SK-N-SH (cell line): Measurements from ENCODE around the gene TRPC4. TPM values are rescaled to one million over a fixed set of nuclear protein-coding genes. Genes with fewer than 3 reads are reported as not detected.

Experiments
- CTCF ChIA-PET: fragments of 300-600, 350-600 bp; formaldehyde crosslinking; extraction: SDS; loops from one replicate; lab custom pipeline; 2021; lab: Yijun Ruan, JAX
- POLR2A ChIA-PET: fragments of 350-600 bp; sonication (Branson Sonifier 250); formaldehyde crosslinking; extraction: SDS; loops from one replicate; lab custom pipeline; 2020; ENCODE audit warnings: antibody characterized with exemption, inconsistent platforms; lab: Yijun Ruan, JAX
- DNase-seq: peaks from one replicate; pipeline ENCODE4 v3.0.0; 2012
- H2AFZ ChIP-seq: fragments of 200-600 bp; sonication (generic); 2 replicates; pipeline ENCODE4 v1.8.1; 2016; ENCODE audit warnings: antibody characterized with exemption, mild to moderate bottlenecking, low read depth
- H3F3A ChIP-seq: fragments of 200-600 bp; sonication (generic); replicated peaks from 2 replicates; pipeline ENCODE3; 2016; ENCODE audit warnings: antibody characterized with exemption, mild to moderate bottlenecking; ENCODE audit not compliant: insufficient read depth
- H3K27ac ChIP-seq, 2 experiments: fragments of 200-500 bp in 1 of 2; fragments of 200-600 bp in 1 of 2; sonication (Bioruptor generic) in 1 of 2; sonication (generic), shearing (Covaris generic) in 1 of 2; 2 replicates each; pipeline versions ENCODE4 v1.5.1 to v1.6.1; 2014 to 2016; ENCODE audit warnings: low read depth in 2 of 2, inconsistent platforms in 1 of 2, low read length in 1 of 2, mild to moderate bottlenecking in 1 of 2, mixed read lengths in 1 of 2
- H3K27me3 ChIP-seq: fragments of 200-600 bp; sonication (generic), shearing (Covaris generic); 2 replicates; pipeline ENCODE4 v1.6.1; 2016; ENCODE audit warnings: mixed run types; ENCODE audit not compliant: insufficient read depth
- H3K36me3 ChIP-seq, 2 experiments: fragments of 200-500 bp in 1 of 2; fragments of 200-600 bp in 1 of 2; sonication (Bioruptor generic) in 1 of 2; sonication (generic) in 1 of 2; replicated peaks in 1 of 2; 2 replicates each; pipeline versions ENCODE3 to v1.5.1; 2014 to 2016; ENCODE audit warnings: low read length in 1 of 2, mild to moderate bottlenecking in 1 of 2; ENCODE audit not compliant: insufficient read depth in 2 of 2, control insufficient read depth in 1 of 2
- H3K4me1 ChIP-seq, 2 experiments: fragments of 200-500 bp in 1 of 2; fragments of 200-600 bp in 1 of 2; sonication (Bioruptor generic) in 1 of 2; sonication (generic), shearing (Covaris generic) in 1 of 2; 2 replicates each; pipeline versions ENCODE4 v1.5.1 to v1.6.1; 2014 to 2016; ENCODE audit warnings: low read depth in 1 of 2, low read length in 1 of 2, mixed run types in 1 of 2; ENCODE audit not compliant: insufficient read depth in 2 of 2, control insufficient read depth in 1 of 2
- H3K4me2 ChIP-seq: fragments of 200-600 bp; sonication (generic), shearing (Covaris generic); 2 replicates; pipeline ENCODE4 v1.6.1; 2017; ENCODE audit warnings: mixed run types
- H3K4me3 ChIP-seq, 2 experiments: fragments of 200-500 bp in 1 of 2; fragments of 200-600 bp in 1 of 2; sonication (Bioruptor generic) in 1 of 2; sonication (generic), shearing (Covaris generic) in 1 of 2; 2 replicates each; pipeline versions ENCODE4 v1.5.1 to v1.8.1; 2014 to 2016; ENCODE audit warnings: low read depth in 2 of 2, inconsistent platforms in 1 of 2, low read length in 1 of 2, mild to moderate bottlenecking in 1 of 2, mixed read lengths in 1 of 2, moderate library complexity in 1 of 2
- H3K79me2 ChIP-seq: fragments of 200-600 bp; sonication (generic); 2 replicates; pipeline ENCODE4 v1.8.1; 2017; ENCODE audit warnings: mild to moderate bottlenecking; ENCODE audit not compliant: insufficient read depth
- H3K9ac ChIP-seq: fragments of 200-600 bp; sonication (generic); 2 replicates; pipeline ENCODE4 v1.6.1; 2017; ENCODE audit warnings: mixed run types
- H3K9me2 ChIP-seq: fragments of 200-600 bp; sonication (generic); 2 replicates; pipeline ENCODE4 v1.6.1; 2017; ENCODE audit warnings: mixed run types
- H3K9me3 ChIP-seq: fragments of 200-600 bp; sonication (generic); 2 replicates; pipeline ENCODE4 v1.6.1; 2017; ENCODE audit warnings: mixed run types, mild to moderate bottlenecking, moderate library complexity
- H4K20me1 ChIP-seq: fragments of 200-600 bp; sonication (generic); 2 replicates; pipeline ENCODE4 v1.6.1; 2017; ENCODE audit warnings: mild to moderate bottlenecking, mixed run types; ENCODE audit not compliant: insufficient read depth
- EP300 ChIP-seq, 2 experiments: IDR thresholded peaks; 2 replicates each; pipeline versions ENCODE4 v1.4.0 to v1.6.1; 2012; ENCODE audit warnings: borderline replicate concordance in 1 of 2, low read depth in 1 of 2, low read length in 1 of 2
- GABPA ChIP-seq: IDR thresholded peaks from 2 replicates; pipeline ENCODE4 v1.4.0; 2012; ENCODE audit warnings: low read depth, mild to moderate bottlenecking
- GATA2 ChIP-seq: sonication (generic); formaldehyde crosslinking; IDR thresholded peaks from 2 replicates; pipeline ENCODE4 v1.5.0; 2020; ENCODE audit warnings: mild to moderate bottlenecking, missing genetic modification reagents
- JUND ChIP-seq: IDR thresholded peaks from 2 replicates; pipeline ENCODE4 v1.4.0; 2012
- MXI1 ChIP-seq: IDR thresholded peaks from 2 replicates; pipeline ENCODE4 v1.6.1; 2012; ENCODE audit warnings: mild to moderate bottlenecking, low read depth, low read length, improper control_type of control experiment
- NFIC ChIP-seq: IDR thresholded peaks from 2 replicates; pipeline ENCODE4 v1.4.0; 2012; ENCODE audit warnings: borderline replicate concordance
- NRF1 ChIP-seq: IDR thresholded peaks from 2 replicates; pipeline ENCODE4 v1.6.1; 2012; ENCODE audit warnings: low read depth, mild to moderate bottlenecking, low read length
- RAD21 ChIP-seq: IDR thresholded peaks from 2 replicates; pipeline ENCODE4 v1.6.1; 2012; ENCODE audit warnings: mild to moderate bottlenecking, low read length
- RCOR1 ChIP-seq: fragments of 150-350 bp; IDR thresholded peaks from 2 replicates; pipeline ENCODE4 v1.6.1; 2017; ENCODE audit warnings: antibody characterized with exemption, low read length
- RFX5 ChIP-seq: IDR thresholded peaks from 2 replicates; pipeline ENCODE4 v1.6.1; 2012; ENCODE audit warnings: mild to moderate bottlenecking, improper control_type of control experiment, low read length
- RXRA ChIP-seq: IDR thresholded peaks from 2 replicates; pipeline ENCODE4 v1.4.0; 2012; ENCODE audit warnings: low read depth, mild to moderate bottlenecking, borderline replicate concordance
- SIN3A ChIP-seq: IDR thresholded peaks from 2 replicates; pipeline ENCODE4 v1.6.1; 2012; ENCODE audit warnings: low read depth, mild to moderate bottlenecking, low read length, moderate library complexity, borderline replicate concordance
- TAF1 ChIP-seq: IDR thresholded peaks from 2 replicates; pipeline ENCODE4 v1.6.1; 2012; ENCODE audit warnings: low read depth, mild to moderate bottlenecking, low read length, moderate library complexity, borderline replicate concordance
- YY1 ChIP-seq: IDR thresholded peaks from 2 replicates; pipeline ENCODE4 v1.4.0; 2012; ENCODE audit warnings: low read depth, mild to moderate bottlenecking
- WGBS: methylation state at CpG from one replicate; pipeline ENCODE4 v1.1.6; 2017; ENCODE audit warnings: low lambda C conversion rate; 5-methylcytosine and 5-hydroxymethylcytosine counted together
- polyA plus RNA-seq, 3 experiments: library from polyadenylated mRNA; depleted of rRNA; stranded (reverse); fragments of >200 nt; gene quantifications; 2 replicates each; pipeline ENCODE4 v1.2.3, GENCODE V29; 2012
- TF ChIP-seq, protein P1 (sequence below): IDR thresholded peaks from 2 replicates; pipeline ENCODE4 v1.4.0; 2012; ENCODE audit warnings: low read depth
- TF ChIP-seq, protein P2 (sequence below): fragments of 150-350 bp; IDR thresholded peaks from 2 replicates; pipeline ENCODE4 v1.6.1; 2016; ENCODE audit warnings: mild to moderate bottlenecking, low read depth, low read length
- TF ChIP-seq, protein P3 (sequence below): fragments of 200-600 bp; sonication (generic); IDR thresholded peaks from 2 replicates; pipeline ENCODE4 v1.6.1; 2017; ENCODE audit warnings: antibody characterized with exemption, mild to moderate bottlenecking, moderate library complexity
- TF ChIP-seq, protein P4 (sequence below): IDR thresholded peaks from 2 replicates; pipeline ENCODE4 v1.4.0; 2012; ENCODE audit warnings: low read depth, borderline replicate concordance
- TF ChIP-seq, protein P5 (sequence below): IDR thresholded peaks from 2 replicates; pipeline ENCODE4 v1.4.0; 2012; ENCODE audit warnings: low read depth, borderline replicate concordance

TRPC4 gene
- polyA plus RNA-seq, 1 of the 3 experiments (the other 2 are of a cell fraction) = not detected

DNA sequence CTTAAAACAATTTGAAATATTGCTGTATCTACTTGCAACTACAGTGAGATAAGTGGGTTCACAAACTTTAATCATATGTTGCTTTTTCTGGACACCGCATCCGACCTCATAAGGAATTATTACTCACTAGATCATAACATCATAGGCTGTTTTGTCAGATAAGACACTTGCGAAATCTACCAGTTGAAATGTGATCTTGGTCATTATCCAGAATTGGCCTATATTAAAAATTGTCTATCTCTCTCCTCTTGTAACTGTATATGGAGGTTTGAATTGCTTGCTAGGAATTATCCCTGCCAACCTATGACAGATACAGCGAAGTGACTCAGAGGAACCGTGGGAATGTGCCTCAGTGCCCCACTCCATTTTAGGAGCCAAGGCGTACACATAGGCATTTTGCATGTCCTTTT lies 154.0 kb downstream of the TRPC4 start:
- ChIA-PET POLR2A (no interaction called here), CTCF (no interaction called here)
- no peak overlapping the region for H3K4me3 ChIP-seq
- no peak overlapping the region for H2AFZ ChIP-seq
- DNase-seq = no peak
- H3K27ac ChIP-seq = peak overlapping the region in 1 of 2 experiments; percentile 14; a peak in 1 of 4 replicates
- no peaks in the 10 kb centered on the region for H3K79me2 ChIP-seq
- WGBS = 39% methylated on average over 6 of the region's 6 CpGs
- H3K9me3 ChIP-seq = no peaks in the 10 kb centered on the region
- H4K20me1 ChIP-seq = no peaks in the 10 kb centered on the region
- H3K4me2 ChIP-seq = no peak overlapping the region
- H3F3A ChIP-seq = no peaks in the 10 kb centered on the region
- no peak overlapping the region for H3K9ac ChIP-seq
- TF ChIP-seq RAD21 (no peak), NFIC (no peak), RXRA (no peak), SIN3A (no peak), NRF1 (no peak), YY1 (no peak), RFX5 (no peak)
- TF ChIP-seq, protein P1, sequence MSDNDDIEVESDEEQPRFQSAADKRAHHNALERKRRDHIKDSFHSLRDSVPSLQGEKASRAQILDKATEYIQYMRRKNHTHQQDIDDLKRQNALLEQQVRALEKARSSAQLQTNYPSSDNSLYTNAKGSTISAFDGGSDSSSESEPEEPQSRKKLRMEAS = no peak
- TF ChIP-seq, protein P2, sequence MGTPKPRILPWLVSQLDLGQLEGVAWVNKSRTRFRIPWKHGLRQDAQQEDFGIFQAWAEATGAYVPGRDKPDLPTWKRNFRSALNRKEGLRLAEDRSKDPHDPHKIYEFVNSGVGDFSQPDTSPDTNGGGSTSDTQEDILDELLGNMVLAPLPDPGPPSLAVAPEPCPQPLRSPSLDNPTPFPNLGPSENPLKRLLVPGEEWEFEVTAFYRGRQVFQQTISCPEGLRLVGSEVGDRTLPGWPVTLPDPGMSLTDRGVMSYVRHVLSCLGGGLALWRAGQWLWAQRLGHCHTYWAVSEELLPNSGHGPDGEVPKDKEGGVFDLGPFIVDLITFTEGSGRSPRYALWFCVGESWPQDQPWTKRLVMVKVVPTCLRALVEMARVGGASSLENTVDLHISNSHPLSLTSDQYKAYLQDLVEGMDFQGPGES = no peak
- TF ChIP-seq, all 33 proteins: peak for 0
- no peaks in the 10 kb centered on the region for H3K4me1 ChIP-seq
- no peaks in the 10 kb centered on the region for H3K27me3 ChIP-seq
- no peaks in the 10 kb centered on the region for H3K36me3 ChIP-seq
- H3K9me2 ChIP-seq = no peaks in the 10 kb centered on the region

DNA sequence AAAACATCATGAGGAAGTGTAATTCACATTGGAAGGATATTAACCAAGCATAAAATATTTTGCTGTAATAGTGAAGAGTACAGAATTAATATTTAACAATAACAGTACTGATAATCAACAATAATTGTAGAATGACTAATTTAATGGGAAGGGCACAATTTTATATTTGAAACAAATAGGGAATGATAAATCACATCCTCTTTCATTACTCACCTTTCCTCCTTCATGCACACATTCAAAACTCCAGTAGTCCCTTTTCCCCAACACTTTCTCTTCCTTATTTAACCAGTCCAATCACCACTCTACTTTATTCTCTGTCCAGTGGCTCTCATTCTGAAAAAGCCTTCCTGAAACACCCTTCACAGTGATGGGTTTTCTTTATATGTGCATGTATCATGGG lies 160.3 kb downstream of the TRPC4 start:
- Histone ChIP-seq H3K9ac (no peak overlapping the region), H3K36me3 (no peaks in the 10 kb centered on the region), H3F3A (no peaks in the 10 kb centered on the region), H3K27ac (no peak overlapping the region), H2AFZ (no peak overlapping the region), H3K4me1 (no peaks in the 10 kb centered on the region), H3K4me2 (no peak overlapping the region), H3K27me3 (no peaks in the 10 kb centered on the region), H3K9me2 (no peaks in the 10 kb centered on the region), H3K4me3 (no peak overlapping the region), H4K20me1 (no peaks in the 10 kb centered on the region), H3K79me2 (no peaks in the 10 kb centered on the region), H3K9me3 (no peaks in the 10 kb centered on the region)
- no peak for DNase-seq
- ChIA-PET POLR2A (no interaction called here), CTCF (no interaction called here)
- no peak for TF ChIP-seq RXRA
- TF ChIP-seq GATA2 (CRISPR knock-in tag) = no peak
- TF ChIP-seq TAF1 = no peak
- no peak for TF ChIP-seq GABPA
- TF ChIP-seq JUND = no peak
- TF ChIP-seq, protein P3, sequence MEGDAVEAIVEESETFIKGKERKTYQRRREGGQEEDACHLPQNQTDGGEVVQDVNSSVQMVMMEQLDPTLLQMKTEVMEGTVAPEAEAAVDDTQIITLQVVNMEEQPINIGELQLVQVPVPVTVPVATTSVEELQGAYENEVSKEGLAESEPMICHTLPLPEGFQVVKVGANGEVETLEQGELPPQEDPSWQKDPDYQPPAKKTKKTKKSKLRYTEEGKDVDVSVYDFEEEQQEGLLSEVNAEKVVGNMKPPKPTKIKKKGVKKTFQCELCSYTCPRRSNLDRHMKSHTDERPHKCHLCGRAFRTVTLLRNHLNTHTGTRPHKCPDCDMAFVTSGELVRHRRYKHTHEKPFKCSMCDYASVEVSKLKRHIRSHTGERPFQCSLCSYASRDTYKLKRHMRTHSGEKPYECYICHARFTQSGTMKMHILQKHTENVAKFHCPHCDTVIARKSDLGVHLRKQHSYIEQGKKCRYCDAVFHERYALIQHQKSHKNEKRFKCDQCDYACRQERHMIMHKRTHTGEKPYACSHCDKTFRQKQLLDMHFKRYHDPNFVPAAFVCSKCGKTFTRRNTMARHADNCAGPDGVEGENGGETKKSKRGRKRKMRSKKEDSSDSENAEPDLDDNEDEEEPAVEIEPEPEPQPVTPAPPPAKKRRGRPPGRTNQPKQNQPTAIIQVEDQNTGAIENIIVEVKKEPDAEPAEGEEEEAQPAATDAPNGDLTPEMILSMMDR = no peak
- TF ChIP-seq, protein P2 = no peak
- TF ChIP-seq, protein P4, sequence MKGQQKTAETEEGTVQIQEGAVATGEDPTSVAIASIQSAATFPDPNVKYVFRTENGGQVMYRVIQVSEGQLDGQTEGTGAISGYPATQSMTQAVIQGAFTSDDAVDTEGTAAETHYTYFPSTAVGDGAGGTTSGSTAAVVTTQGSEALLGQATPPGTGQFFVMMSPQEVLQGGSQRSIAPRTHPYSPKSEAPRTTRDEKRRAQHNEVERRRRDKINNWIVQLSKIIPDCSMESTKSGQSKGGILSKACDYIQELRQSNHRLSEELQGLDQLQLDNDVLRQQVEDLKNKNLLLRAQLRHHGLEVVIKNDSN = no peak
- TF ChIP-seq, protein P5, sequence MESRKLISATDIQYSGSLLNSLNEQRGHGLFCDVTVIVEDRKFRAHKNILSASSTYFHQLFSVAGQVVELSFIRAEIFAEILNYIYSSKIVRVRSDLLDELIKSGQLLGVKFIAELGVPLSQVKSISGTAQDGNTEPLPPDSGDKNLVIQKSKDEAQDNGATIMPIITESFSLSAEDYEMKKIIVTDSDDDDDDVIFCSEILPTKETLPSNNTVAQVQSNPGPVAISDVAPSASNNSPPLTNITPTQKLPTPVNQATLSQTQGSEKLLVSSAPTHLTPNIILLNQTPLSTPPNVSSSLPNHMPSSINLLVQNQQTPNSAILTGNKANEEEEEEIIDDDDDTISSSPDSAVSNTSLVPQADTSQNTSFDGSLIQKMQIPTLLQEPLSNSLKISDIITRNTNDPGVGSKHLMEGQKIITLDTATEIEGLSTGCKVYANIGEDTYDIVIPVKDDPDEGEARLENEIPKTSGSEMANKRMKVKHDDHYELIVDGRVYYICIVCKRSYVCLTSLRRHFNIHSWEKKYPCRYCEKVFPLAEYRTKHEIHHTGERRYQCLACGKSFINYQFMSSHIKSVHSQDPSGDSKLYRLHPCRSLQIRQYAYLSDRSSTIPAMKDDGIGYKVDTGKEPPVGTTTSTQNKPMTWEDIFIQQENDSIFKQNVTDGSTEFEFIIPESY = no peak
- TF ChIP-seq RFX5 = no peak
- TF ChIP-seq NRF1 = no peak
- TF ChIP-seq RCOR1 = no peak
- no peak for TF ChIP-seq EP300 (IDR thresholded peaks at IDR 0.05; ENCODE audit: borderline replicate concordance in 1 of 2, low read depth in 1 of 2, low read length in 1 of 2)
- no peak for TF ChIP-seq MXI1
- no peak for TF ChIP-seq NFIC
